Measurements from ENCODE around the gene DOCK3.
A peak's percentile ranks its signal among the peaks of the same experiment; 100 is the strongest.

DOCK3 gene

DNA sequence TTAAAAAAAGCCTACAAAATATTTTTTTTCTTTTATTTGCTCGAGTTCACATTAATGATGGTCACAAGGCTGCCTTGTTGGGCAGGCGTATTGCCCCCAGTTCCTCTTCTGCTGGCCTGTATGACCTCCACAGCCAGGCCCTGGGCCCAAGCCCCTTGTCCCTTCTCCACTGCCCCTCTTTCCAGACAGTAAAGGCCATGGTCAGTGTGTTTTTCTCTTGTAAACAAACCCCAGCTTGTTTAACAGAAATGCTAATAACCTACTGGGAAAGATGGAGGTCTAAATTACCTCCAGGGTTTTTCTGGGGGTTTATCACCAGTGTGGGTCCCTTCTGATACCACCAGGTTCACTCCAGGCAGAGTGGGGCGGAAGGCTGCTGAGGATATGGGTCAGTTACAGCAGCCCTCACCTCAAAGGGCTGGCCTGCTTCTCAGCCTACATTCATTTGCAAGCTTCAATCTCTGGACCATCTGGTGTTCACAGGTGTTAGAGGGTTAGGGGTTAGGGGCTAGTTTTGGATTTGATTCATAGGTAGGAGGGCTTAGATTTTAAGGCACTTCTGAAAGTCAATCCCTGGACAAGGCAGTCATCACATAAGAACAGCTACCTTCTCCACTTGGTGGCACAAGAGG lies 708.3 kb downstream of the DOCK3 start:
- no peak for DNase-seq
- no peak overlapping the region for H3K4me3 ChIP-seq (ENCODE audit: low read depth, low read length)
- no peaks in the 10 kb centered on the region; the same call in 1 of the 2 replicates for H3K36me3 ChIP-seq
- H3K4me1 ChIP-seq: no peaks in the 10 kb centered on the region
- H3K27me3 ChIP-seq: no peaks in the 10 kb centered on the region
- H3K9me3 ChIP-seq: no peaks in the 10 kb centered on the region
- TF ChIP-seq, protein P1, sequence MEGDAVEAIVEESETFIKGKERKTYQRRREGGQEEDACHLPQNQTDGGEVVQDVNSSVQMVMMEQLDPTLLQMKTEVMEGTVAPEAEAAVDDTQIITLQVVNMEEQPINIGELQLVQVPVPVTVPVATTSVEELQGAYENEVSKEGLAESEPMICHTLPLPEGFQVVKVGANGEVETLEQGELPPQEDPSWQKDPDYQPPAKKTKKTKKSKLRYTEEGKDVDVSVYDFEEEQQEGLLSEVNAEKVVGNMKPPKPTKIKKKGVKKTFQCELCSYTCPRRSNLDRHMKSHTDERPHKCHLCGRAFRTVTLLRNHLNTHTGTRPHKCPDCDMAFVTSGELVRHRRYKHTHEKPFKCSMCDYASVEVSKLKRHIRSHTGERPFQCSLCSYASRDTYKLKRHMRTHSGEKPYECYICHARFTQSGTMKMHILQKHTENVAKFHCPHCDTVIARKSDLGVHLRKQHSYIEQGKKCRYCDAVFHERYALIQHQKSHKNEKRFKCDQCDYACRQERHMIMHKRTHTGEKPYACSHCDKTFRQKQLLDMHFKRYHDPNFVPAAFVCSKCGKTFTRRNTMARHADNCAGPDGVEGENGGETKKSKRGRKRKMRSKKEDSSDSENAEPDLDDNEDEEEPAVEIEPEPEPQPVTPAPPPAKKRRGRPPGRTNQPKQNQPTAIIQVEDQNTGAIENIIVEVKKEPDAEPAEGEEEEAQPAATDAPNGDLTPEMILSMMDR (IDR thresholded peaks at IDR 0.05; ENCODE audit: low read depth, low read length): no peak

DNA sequence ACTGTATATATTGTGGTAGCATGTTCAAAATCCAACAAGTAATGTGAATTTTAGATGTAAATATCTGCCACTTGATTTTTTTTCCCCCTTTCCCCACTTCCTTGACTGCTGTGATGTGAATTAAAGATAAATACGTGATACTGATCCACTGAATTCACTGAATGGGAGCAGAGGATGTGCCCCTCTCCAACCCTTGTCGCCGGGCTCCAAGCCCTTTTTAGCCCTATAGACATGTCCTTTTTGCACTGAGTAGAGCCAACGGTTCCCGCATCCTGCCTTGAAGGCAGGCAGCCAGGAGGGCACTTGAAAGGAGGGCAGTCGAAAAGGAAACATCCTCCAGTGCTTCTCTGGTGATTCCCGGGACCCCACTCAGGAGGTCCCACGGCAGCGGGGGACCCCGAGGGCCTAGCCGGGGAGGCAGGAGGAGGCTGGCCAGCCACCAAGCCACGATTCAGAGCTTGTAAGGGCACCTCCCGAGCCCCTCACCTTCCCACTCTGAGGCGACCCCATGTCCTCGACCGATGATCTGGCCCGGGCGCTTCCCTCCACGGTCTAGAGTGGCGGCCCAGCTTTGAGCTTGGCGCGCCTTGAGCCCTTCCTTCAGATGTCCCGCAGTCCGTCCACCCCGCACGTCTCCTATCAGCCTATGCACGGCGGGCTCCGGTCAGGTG lies 709.5 kb downstream of the DOCK3 start:
- H3K36me3 ChIP-seq: peaks cover 3% of the 10 kb centered on the region; the same call in 1 of the 2 replicates
- no peak for DNase-seq
- H3K4me3 ChIP-seq (ENCODE audit: low read depth, low read length): peak overlapping the region; percentile 82
- H3K27me3 ChIP-seq: no peaks in the 10 kb centered on the region
- no peaks in the 10 kb centered on the region; the same call in 1 of the 2 replicates for H3K4me1 ChIP-seq
- H3K9me3 ChIP-seq: no peaks in the 10 kb centered on the region
- TF ChIP-seq, protein P1 (IDR thresholded peaks at IDR 0.05; ENCODE audit: low read depth, low read length): no peak

DNA sequence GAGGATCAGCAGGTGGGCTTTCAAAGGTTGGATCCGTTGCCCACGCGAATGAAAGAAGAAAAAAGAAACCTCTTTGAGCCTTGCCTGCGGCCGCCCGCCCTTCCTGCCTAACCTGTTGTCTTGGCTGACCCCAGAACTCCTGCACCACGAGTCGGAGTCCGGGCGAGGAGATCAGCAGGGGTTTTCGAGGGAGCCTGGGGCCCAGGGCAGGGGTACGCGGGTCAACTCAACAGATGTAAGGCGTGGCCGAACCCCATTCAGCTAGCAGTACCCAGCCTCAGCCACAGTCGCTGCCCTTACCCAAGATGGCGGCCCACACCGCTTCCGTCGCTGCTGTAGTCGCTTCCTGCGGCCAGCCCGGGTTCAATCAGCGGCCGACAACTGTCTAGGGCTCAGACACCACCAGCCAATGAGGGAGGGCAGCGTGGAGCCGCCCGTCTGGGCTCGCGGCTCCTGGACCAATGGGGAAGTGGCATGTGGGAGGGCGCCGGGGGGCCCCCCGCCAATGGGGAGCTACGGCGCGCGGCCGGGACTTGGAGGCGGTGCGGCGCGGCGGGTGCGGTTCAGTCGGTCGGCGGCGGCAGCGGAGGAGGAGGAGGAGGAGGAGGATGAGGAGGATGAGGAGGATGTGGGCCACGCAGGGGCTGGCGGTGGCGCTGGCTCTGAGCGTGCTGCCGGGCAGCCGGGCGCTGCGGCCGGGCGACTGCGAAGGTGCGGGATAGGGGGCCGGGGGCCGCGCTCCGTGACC lies 710.2 kb downstream of the DOCK3 start, which contains the start of gene MANF:
TSS of gene MANF (plus strand) at position 566 of the 748 bp plus-strand sequence. CDS start at position 618, 52 bp downstream.
- TF ChIP-seq, protein P1 (IDR thresholded peaks at IDR 0.05; ENCODE audit: low read depth, low read length): no peak
- Histone ChIP-seq H3K4me3 (ENCODE audit: low read depth, low read length) (peak within 1 kb of the TSS; percentile 84), H3K36me3 (peaks cover 4% of the 10 kb centered on the region), H3K9me3 (no peaks in the 10 kb centered on the region), H3K4me1 (no peaks in the 10 kb centered on the region; the same call in 1 of the 2 replicates), H3K27me3 (no peaks in the 10 kb centered on the region)
- peak; percentile 94 for DNase-seq

DNA sequence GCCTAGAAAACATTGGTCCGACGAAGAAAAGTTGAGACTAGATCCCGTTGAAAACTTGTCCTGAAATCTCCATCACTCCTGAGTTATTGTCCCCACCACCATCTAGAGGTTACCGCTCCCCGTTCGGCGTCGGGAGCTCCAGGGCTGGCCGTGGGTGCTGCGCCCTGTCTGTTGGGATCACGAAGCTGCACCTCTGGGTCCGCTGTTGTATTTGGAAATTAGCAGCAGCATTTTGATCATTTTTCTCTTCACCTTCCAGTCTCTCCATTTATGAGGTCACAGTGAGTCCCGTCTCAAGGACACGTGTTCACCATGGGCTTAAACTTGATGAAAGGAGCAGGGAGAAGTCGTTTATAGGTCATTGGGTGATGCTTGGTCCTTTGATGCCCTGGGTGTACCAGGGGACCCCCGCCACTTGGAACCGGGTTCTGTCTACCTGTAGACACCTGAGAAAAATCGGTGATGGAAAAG lies 710.9 kb downstream of the DOCK3 start:
- Histone ChIP-seq H3K4me3 (ENCODE audit: low read depth, low read length) (peak overlapping the region; percentile 84), H3K27me3 (no peaks in the 10 kb centered on the region), H3K9me3 (no peaks in the 10 kb centered on the region), H3K4me1 (no peaks in the 10 kb centered on the region; the same call in 1 of the 2 replicates), H3K36me3 (peaks cover 6% of the 10 kb centered on the region)
- TF ChIP-seq, protein P1 (IDR thresholded peaks at IDR 0.05; ENCODE audit: low read depth, low read length): no peak
- DNase-seq: no peak

DNA sequence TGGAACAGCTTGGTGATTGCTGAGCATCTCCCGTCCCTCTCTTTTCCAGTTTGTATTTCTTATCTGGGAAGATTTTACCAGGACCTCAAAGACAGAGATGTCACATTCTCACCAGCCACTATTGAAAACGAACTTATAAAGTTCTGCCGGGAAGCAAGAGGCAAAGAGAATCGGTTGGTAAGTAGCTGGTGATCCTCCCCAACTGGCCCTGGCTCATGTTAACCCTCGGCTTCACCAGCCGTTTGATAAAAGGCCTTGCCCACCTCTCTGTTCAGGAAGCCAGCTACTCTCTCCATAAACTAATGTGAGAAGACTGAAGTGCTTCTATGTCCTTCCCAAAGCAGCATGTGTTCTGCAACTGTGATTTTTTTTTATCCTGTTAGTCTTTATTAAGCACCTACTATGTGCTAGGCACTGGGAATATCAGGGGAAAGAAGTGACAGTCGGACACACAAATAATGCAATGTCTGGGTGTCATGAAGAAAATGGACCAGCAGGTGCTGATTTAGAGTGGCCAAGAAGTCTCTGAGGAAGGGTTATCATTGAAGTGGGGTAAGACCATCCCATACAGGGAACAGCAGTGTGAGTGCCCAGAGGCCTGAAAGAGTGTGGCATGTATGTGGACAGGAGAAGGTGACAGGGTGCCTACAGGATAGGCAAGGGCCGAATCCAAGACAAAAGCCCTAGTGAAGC lies 711.6 kb downstream of the DOCK3 start:
- peak overlapping the region; percentile 84 for H3K4me3 ChIP-seq (ENCODE audit: low read depth, low read length)
- peaks cover 6% of the 10 kb centered on the region for H3K36me3 ChIP-seq
- H3K9me3 ChIP-seq: no peaks in the 10 kb centered on the region
- TF ChIP-seq, protein P1 (IDR thresholded peaks at IDR 0.05; ENCODE audit: low read depth, low read length): no peak
- no peaks in the 10 kb centered on the region; the same call in 1 of the 2 replicates for H3K4me1 ChIP-seq
- no peaks in the 10 kb centered on the region for H3K27me3 ChIP-seq
- no peak for DNase-seq
